Adipose tissue (tissue), 3 donors: ENCODE data around the gene SCNN1A. TPM values are rescaled to one million over a fixed set of nuclear protein-coding genes. Genes with fewer than 3 reads are reported as not detected.

ENCODE experiments used
- H3K27ac ChIP-seq: one replicate; pipeline ENCODE4 v1.5.1; 2013; ENCODE audit warnings: low read depth, low read length
- WGBS, 3 donors: extraction: QIAGEN DNeasy Blood & Tissue Kit; methylation state at CpG; one replicate each; pipeline ENCODE4 v1.1.7; 2013; 5-methylcytosine and 5-hydroxymethylcytosine counted together
- polyA plus RNA-seq, 3 donors: library from polyadenylated mRNA; stranded (reverse); fragments of 200-250 nt; gene quantifications; one replicate each; pipeline ENCODE4 v1.2.3, GENCODE V29; 2013
- donor health status: healthy with polysubstance abuse.
- donor health status: Bipolar disorder and iron deficiency.
- donor health status: healthy.

Gene SCNN1A
- polyA plus RNA-seq, 3 donors, result 1.0 to 17.0 (median 5.0) TPM

DNA sequence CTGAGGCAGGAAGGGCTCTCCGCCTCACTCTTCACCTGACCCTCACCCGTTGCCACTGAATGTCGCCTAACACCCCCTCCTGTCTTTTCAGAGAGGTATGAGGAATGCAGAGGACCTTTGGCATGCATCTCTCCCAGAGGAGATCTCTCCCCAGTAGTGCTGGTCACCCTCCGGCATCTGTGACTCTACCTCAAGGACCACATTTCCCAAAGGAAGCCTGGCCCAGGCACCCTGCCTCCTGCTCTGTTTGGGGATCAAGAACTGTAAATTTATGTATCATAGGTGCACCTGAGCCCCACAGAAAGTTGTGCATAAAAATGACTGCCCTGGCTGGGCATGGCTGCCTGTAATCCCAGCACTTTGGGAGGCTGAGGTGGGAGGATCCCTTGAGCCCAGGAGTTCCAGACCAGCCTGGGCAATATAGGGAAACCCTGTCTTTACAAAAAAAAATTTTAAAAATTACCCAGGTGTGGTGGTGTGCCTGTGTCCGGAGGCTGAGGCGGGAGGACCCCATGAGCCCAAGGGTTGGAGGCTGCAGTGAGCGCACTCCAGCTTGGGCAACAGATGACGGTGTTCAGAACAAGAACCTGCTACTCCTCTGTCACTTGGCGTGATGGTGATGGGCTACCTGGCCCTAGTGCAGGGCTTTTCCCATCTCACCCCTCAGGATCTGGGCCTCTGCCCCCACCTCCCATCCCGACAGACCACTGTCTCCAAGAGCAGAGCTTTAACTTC lies 47.2 kb downstream of the SCNN1A start:
- no peak overlapping the region for H3K27ac ChIP-seq
- 74 to 85% (median 79%) methylated on average over 10 of the region's 10 CpGs for WGBS, 3 donors

- WGBS, 3 donors, result 41 to 83% (median 62%) methylated on average over 32 to 33 of the region's 33 CpGs
- H3K27ac ChIP-seq, result no peak overlapping the region
Observed at GRCh38 chr12:6327229-6328041, 47.9 kb downstream of the SCNN1A start.

DNA sequence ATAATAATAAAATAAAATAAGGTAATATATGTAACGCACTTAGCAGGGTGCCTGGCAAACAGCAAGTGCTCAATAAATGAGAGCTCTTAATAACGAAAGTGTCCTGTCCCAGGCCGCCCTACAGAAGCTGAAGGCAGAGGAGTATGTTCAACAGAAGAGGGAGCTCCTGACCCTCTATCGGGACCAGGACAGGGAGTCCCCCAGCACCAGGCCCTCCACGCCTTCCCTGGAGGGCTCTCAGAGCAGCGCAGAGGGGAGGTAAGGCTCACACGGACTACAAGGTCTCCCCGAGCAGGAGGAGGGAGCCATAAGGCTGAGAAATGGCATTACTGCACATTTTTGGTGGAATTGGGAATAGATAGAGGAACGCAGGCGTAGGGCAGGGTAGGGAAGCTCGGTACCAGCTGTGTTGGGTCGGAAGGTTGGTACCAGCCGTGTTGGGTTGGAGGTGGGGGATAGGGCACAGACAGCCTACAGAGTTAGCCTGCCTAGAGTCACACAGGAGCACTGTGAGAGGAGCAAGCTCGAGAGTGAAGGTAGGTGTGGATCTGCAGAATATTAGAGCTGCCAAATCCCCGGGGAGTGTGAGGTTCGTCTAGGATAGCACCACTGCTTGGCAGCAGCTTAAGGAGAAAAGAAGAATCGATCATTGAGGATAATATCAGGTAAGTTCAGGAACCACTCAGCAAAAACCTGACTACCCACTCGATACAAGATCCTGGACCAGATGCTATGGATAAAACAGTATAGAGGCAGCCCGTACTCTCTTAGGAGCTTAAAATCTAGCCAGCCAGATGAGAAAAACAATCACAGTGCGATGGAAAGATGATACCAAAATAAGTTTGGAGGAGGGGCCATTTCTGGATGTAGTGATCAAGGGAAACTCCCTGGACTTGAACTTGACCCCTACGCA lies 48.8 kb downstream of the SCNN1A start:
- WGBS, 3 donors, result 44 to 68% (median 48%) methylated on average over 21 of the region's 21 CpGs
- H3K27ac ChIP-seq, result no peak overlapping the region

GRCh38 chr12:6324936-6325750 lies 50.2 kb downstream of the SCNN1A start:
- H3K27ac ChIP-seq, result no peak overlapping the region
- WGBS, 3 donors, result 59 to 62% (median 61%) methylated on average over 6 of the region's 6 CpGs

- WGBS, 3 donors, result 20 to 57% (median 25%) methylated on average over 15 to 19 of the region's 19 CpGs
Observed at GRCh38 chr12:6323995-6324711, 51.2 kb downstream of the SCNN1A start.

GRCh38 chr12:6323340-6323994 lies 51.9 kb downstream of the SCNN1A start:
- peak overlapping the region; percentile 57 for H3K27ac ChIP-seq
- WGBS, 3 donors, result 4 to 34% (median 4%) methylated on average over 14 of the region's 14 CpGs

More at GRCh38 chr12:6323995-6324711, 51.2 kb downstream of the SCNN1A start:
- H3K27ac ChIP-seq, result peak overlapping the region; percentile 57

DNA sequence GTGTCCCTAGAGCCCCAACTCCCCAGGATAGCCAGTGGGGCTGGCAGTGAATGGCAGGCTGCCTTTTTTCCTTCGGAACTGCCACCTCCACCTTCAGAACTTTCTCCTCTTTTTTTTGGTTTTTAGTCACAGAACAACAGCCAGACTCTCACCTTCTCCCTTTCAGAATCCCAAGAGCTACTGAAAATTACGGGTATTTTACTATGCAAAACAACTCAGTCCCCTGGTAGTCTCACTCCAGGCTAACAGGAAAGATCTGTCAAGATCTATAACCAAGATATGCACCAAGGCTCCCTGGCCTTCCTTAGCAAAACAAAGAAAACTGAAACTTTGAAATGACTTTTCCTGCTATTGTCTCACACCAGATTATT lies 52.4 kb downstream of the SCNN1A start:
- 20 to 64% (median 21%) methylated on average over 2 of the region's 2 CpGs for WGBS, 3 donors
- no peak overlapping the region for H3K27ac ChIP-seq

DNA sequence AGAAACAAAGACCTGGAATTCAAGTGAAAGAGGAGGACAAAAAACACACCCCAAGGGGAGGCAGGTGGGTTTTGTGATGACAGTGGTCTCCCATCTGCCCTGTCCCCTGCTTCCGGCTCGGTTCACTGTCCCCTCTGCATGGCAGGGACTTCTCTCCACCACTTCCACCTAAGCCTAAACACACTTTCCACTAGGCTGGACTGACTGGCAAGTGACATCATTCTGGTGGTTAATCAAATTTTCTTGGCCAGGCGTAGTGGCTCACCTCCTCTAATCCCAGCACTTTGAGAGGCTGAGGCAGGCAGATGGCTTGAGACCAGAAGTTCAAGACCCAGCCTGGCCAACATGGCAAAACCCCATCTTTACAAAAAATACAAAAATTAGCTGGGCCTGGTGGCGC lies 53.0 kb downstream of the SCNN1A start:
- WGBS, 3 donors, result 76 to 84% (median 80%) methylated on average over 4 of the region's 4 CpGs

DNA sequence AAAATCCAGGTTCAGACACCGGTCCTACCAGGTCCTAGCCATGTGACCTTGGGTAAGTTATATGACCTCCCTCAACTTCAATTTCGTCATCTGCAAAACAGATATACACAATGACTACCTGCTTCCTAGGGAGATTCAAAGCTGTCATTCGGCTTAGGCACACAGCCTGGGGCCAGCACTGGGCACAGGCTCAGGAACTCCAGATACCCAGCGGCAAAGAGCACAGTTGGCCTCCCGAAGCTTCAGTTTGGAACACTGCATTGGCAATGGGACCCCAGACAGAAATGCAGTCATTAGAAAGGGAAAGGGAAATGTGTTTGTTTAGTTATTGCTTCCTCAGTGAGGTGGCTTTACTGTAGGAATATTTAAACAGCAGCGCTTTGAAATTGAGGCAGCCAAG lies 53.5 kb downstream of the SCNN1A start:
- no peak overlapping the region for H3K27ac ChIP-seq
- WGBS, 3 donors, result 54 to 68% (median 58%) methylated on average over 6 of the region's 6 CpGs

More for the DNA sequence above, 53.0 kb downstream of the SCNN1A start:
- H3K27ac ChIP-seq, result no peak overlapping the region

DNA sequence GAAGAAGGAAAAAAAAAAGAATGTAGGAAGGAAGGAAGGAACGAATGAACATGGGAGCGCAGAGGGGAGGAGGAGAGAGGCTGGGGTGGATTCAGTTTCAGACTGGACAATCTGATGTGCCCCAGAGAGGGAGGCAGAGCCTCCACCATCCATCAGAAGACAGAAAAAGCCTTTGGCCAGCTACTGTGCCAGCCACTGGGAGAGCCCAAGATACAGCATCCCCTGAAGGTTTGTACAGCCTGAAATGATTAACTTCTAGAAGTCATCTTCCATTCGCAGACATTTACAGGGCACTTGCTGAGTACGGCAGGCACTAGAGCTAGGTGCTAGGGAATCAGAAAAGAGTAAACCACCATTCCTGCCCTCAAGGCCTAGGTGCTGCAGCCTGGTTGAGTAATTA lies 55.9 kb downstream of the SCNN1A start:
- WGBS, 3 donors, result 87 to 96% (median 90%) methylated on average over 4 of the region's 4 CpGs
- no peak overlapping the region for H3K27ac ChIP-seq

- 59 to 94% (median 72%) methylated on average over 16 of the region's 16 CpGs for WGBS, 3 donors
Observed at GRCh38 chr12:6318440-6318879, 56.9 kb downstream of the SCNN1A start.

DNA sequence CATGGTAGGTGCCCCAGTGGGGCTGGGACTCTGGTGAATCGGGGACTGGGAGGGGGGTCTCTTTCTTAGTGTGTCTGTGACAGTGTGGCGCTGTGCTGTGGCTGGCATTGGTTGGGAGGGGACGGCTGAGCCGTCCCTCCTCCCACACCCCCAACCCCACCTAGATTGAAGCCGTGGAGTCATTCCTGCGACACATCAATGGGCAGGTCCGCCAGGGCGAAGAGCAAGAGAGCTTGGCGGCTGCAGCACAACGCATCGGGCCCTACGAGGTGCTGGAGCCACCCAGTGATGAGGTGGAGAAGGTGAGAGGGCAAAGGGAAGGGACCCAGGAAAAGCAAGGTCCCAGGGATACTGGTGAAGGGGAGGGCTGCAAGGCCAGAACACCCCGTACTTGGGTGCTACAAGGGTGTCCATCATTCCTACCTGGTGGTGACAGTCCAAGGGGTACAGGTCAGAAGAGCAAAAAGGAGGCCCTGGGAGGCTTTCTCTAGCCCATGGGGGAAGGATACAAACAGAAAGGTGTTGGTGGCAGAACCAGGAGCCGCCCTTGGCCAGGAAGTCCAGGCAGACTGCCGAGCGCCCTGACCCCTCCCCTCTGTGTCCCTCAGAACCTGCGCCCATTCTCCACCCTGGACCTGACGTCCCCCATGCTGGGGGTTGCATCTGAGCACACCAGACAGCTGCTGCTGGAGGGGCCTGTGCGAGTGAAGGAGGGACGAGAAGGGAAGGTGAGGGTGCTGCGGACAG lies 57.5 kb downstream of the SCNN1A start:
- 72 to 91% (median 77%) methylated on average over 21 of the region's 21 CpGs for WGBS, 3 donors
- H3K27ac ChIP-seq, result no peak overlapping the region

More at GRCh38 chr12:6318440-6318879, 56.9 kb downstream of the SCNN1A start:
- H3K27ac ChIP-seq, result no peak overlapping the region

DNA sequence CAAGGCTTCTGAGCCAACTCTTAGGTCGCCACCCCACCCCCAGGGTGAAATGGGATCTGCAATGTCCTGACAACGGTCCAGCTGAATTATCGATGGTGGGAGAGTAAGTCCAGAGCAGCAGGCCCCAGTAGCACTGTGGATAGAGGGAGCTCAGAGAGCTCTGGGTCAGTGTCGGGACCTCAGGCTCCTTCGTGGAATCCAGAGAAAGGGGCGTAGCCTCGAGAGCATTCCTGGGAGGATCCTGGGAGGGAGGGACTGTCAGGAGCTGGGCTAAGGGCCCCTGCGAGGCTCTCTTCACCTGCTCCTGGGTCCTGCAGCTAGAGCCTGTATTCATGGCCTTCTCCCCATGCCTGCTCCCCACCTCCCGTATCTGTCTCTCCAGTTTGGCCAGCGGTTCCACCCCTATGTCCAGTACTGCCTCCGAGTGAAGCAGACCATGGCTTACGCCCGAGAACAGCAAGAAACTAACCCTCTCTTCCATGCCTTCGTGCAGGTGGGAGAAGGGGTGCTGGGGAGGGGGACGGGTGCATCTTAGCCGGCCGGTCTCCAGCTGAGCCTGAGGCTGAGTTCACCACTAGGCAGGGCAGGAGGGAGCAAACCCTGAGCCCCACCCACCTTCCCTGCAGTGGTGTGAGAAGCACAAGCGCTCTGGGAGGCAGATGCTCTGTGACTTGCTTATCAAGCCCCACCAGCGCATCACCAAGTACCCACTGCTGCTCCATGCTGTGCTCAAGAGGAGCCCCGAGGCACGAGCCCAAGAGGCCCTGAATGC lies 58.3 kb downstream of the SCNN1A start:
- H3K27ac ChIP-seq, result no peak overlapping the region
- WGBS, 3 donors, result 74 to 88% (median 79%) methylated on average over 21 of the region's 21 CpGs

GRCh38 chr12:6315704-6316597 lies 59.4 kb downstream of the SCNN1A start:
- H3K27ac ChIP-seq, result no peak overlapping the region
- 90 to 94% (median 93%) methylated on average over 17 of the region's 17 CpGs for WGBS, 3 donors
